HG03378 (cell line): Measurements from ENCODE around the gene UBE2Q1.
"Not testable (repeated sequence)": the region's sequence is repeated elsewhere in the genome, so short reads cannot be mapped to it uniquely, and the experiment has no call there.

Experiments used
- ATAC-seq: cut with Tn5 transposase; IDR thresholded peaks from one replicate; pipeline ENCODE4 v1.9.1; 2021; ENCODE audit warnings: mild to moderate bottlenecking, moderate library complexity; ENCODE audit not compliant: unreplicated experiment

The UBE2Q1 gene

DNA sequence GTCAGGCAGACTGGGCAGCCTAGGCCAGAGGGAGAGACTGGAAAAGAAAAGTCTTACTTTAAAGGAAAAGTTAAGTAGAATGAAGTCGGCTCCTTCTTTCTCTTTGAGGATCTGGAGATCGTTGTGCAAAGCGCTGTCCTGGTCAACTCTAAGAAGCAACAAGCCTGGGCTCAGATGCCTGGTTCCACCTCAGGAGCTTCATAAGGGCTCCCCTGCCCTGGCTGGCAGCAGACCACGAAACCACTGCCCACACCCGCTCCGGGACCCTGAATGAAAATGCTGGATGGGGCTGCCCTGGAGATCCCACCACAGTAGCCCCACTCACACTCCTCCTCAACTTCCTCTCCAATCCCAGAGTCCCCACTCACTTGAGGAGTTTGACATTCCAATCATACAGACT is 6.4 kb downstream of the UBE2Q1 start:
- no peak for ATAC-seq

GRCh38 chr1:154551474-154551873 is 7.0 kb downstream of the UBE2Q1 start:
- no peak for ATAC-seq

DNA sequence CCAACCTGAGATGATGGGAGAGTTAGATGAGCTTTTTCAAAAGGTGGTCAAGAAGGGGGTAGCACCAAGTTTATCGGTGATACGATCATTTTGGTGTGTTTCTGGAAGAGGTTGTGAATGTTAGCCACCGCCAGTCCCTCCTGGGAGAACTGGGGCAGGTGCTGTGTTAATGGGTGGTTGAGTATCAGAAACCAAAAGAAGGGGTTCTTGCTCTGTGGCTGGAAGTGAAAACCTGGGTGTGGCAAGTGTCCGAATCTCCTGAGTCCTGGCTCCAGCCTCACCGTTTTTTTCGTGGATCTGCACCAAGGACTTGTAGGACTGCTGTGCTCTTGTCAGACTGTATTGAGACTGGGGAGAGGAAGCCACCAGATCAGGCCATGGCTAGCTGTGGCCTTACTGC is 7.8 kb downstream of the UBE2Q1 start:
- no peak for ATAC-seq

DNA sequence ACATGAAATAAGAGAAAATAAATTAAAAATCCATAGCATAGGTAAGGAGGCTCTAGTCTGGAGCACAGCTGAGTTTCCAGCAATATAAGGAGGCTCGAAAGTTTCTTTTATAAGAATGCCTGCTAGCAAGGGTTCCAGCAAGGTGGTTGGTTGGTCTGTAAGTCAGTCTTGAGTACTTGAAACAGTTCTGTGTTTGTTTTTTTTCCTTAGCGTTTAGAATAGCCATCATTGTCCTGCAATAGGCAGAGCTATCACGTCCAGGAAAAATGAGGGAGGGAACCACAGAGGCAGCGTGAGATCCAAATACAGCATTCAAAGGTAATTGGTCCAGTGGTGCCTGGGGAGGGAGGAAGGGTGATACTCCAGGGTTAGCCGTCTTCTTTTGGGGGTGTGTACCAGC is 8.4 kb downstream of the UBE2Q1 start:
- ATAC-seq: no peak

DNA sequence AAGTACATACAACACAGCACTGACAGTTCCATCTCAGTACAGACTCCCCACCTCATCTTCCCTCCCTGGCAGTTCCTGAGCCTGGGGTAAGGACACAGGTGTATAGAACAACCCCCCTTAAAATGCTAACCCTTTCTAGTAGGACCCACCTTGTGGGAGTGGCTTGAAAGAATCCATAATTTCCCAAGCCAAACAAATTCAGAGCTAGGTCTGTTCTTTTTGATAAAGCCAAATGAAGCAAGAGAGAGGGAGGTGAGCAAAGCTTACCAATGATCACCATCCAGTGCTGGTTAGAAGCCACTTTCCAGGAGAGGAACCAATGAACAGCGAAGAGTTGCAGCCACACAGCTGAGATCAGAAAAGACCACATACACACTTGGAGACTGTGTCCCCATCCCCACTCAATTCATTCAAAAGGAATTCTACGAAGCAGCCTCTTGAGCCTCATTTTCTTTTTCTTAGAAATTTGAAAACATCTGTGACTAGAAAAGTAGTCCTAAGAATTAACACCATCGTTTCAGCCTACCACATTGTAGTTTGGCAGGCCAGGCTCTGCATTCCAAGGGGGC is 9.2 kb downstream of the UBE2Q1 start:
- no peak for ATAC-seq

DNA sequence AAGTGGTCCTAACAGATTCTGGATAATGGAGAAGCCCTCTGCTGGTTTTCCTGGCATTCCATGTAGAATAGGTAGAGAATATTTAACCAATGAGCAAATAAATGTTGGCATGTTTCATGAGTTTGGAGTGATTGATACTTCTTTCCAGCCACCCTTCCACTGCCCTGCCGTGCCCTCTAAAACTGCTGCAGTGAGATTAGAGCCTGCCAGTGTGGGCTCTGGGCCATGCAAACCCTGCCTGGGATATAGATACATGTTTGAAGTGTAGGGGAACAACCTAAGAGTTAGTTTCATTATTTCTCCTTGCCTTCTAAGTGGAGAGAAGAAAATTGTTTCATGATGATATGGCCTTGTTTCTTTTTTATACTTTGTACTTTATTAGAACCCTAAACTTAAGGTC is 10.4 kb downstream of the UBE2Q1 start:
- ATAC-seq: no peak

DNA sequence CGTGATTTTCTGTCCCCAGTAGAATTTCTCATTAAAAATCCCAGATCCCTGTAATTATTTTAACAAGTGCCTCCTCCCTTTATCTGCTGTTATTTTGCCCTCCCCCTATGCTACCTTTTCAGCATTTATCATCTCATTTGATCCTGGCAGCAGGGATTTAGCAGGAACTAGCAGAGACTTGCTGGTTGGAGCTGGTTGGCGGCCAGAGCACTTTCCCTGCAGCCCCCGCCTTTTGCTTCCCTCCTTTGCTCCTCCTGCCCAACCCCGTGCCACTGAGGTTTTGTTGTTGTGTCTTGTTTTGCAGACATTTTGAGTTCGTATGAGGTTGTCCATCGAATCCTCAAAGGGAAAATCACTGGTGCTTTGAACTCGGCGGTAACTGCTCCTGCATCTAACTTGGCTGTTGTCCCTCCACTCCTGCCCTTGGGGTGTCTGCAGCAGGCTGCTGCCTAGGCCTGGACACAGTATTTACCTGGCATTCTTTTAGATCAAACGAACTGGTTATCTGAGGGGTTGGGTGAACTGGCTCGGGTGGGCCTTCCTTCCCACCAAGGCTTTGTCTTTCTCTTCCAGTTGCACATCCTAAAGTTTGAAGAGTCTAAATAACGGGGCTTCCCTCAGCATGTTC is 11.2 kb downstream of the UBE2Q1 start:
- no peak for ATAC-seq

GRCh38 chr1:154546264-154547063 is 12.0 kb downstream of the UBE2Q1 start:
- no peak for ATAC-seq

- no peak for ATAC-seq
Measured at GRCh38 chr1:154541231-154541630, 17.2 kb downstream of the UBE2Q1 start.

DNA sequence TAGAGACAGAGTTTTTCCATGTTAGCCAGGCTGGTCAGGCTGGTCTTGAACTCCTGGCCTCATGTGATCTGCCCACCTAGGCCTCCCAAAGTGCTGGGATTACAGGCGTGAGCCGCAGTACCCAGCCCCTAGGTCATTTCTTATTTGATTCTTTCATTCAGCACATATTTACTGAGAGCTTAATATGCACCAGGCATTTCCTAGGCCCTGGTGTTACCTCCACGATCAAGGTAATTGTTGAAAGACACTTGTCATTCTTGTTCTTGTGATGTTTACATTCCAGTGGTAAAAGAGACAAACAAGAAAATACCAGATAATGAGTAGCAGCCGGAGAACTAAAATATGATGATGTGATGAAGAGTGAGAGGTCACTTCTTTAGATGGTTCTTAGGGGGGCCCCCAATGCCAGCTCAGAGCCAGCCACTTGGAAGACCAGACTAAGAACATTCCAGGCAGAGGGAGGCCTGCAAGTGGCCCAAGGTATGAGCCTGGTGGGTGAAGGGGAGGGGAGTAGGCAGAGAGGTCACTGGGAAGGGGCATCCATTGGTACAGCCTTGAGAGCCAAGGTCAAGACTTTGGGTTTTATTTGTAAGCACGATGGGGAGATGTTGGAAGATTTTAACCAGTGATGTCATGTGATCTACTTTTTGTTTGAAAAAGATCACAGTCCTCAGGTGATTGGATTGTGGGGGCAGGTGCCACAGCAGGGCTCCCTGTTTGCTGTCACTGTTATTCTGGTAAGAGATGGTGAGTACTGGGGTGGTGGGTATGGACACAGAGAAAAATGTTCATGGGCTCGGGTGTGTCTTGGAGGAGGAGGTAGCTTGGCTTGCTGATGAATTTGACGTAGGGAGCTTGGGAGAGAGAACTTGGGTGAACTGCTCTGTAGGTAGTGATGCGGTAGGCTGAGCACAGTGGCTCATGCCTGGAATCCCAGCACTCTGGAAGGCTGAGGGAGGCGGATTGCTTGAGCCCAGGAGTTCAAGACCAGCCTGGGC is 18.7 kb downstream of the UBE2Q1 start:
- no peak for ATAC-seq

DNA sequence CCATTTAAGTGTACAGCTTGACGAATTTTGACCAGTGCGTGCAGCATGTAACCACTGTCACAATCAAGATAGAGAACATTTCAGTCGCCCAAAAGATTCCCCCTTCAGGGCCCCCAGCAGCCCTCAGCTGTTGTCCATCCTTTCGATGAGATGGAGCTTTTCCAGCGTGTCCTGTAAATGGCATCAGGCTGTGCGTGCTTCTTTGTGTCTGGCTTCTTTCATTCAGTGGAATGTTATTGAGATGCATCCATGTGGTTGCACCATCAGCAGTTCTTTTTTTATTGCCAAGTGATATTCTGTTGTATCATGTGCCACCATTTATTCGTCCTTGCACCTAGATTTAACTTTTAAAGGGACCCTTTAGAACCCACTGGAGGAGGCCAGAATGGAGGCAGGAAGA is 21.9 kb downstream of the UBE2Q1 start:
- no peak for ATAC-seq

GRCh38 chr1:154533952-154534844 is 24.3 kb downstream of the UBE2Q1 start:
- ATAC-seq: no peak

- ATAC-seq: not testable (repeated sequence)
Measured at GRCh38 chr1:154531950-154532349, 26.5 kb downstream of the UBE2Q1 start.

DNA sequence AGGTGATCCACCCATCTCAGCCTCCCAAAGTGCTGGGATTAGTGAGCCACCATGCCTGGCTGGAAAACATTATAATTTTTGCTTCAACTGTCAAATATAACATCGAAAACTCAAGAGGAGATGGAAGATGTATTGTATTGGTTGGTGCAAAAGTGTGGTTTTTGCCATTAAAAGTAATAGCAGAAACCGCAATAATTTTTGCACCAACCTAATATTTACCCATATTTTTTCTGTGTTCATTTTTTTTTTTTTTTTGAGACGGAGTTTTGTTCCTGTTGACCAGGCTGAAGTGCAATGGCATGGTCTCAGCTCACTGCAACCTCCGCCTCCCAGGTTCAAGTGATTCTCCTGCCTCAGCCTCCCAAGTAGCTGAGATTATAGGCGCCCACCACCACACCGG is 29.2 kb downstream of the UBE2Q1 start:
- no peak for ATAC-seq

GRCh38 chr1:154527192-154527591 is 31.3 kb downstream of the UBE2Q1 start:
- no peak for ATAC-seq

DNA sequence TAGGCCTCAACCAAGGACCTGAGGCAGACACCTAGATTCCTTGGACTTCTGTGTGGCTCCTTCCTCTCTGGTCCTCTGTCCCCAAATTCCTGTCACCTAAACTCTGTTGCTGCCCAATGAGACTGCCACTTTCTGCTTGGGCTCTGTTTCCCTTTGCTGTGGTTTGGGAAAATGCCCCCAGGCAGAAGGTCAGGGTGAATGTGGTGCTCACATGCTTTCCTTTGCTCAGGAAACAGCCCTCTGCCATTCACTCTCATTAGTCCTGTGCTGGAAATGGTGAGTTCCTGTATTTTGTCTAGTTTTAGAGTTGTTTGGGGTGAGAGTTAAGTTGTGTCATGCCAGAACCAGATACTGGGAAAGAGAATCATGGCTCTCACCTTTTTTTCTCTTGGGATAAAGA is 33.6 kb downstream of the UBE2Q1 start:
- ATAC-seq: no peak

GRCh38 chr1:154521695-154522094 is 36.8 kb downstream of the UBE2Q1 start:
- ATAC-seq: no peak

- no peak for ATAC-seq
Measured at GRCh38 chr1:154520333-154520732, 38.1 kb downstream of the UBE2Q1 start.

- no peak for ATAC-seq
Measured at GRCh38 chr1:154519591-154519991, 38.9 kb downstream of the UBE2Q1 start.

GRCh38 chr1:154517661-154518060 is 40.8 kb downstream of the UBE2Q1 start:
- no peak for ATAC-seq
